Thyroid gland (tissue), 4 donors: ENCODE data around the gene P2RX7.

Experiments
- CTCF ChIP-seq, 6 experiments: fragments of 200-600 bp in 3 of 6; fragments of 450-650 bp in 3 of 6; sonication (generic) in 3 of 6; IDR thresholded peaks; one replicate each; pipeline ENCODE4 v1.5.1; 2016 to 2019; ENCODE audit warnings: antibody characterized with exemption in 6 of 6, mild to moderate bottlenecking in 2 of 6, inconsistent platforms in 1 of 6, moderate library complexity in 1 of 6
- POLR2A ChIP-seq, 2 donors: fragments of 450-650 bp; IDR thresholded peaks; one replicate each; pipeline ENCODE4 v1.6.1; 2017; ENCODE audit warnings: antibody characterized with exemption in 2 of 2, mild to moderate bottlenecking in 2 of 2, moderate library complexity in 1 of 2

- TF ChIP-seq CTCF (IDR thresholded peaks at IDR 0.05) (no peak), POLR2A (IDR thresholded peaks at IDR 0.05) (no peak)
These were observed 41.8 kb upstream of the P2RX7 start for GRCh38 chr12:121090586-121091514.
